Subcutaneous adipose tissue (tissue), 4 donors: ENCODE measurements around the gene LENG8. TPM values are rescaled to one million over a fixed set of nuclear protein-coding genes. Genes with fewer than 3 reads are reported as not detected.

Experiments
- CTCF ChIP-seq: fragments of 450-650 bp; IDR thresholded peaks from one replicate; pipeline ENCODE4 v1.5.1; 2016; ENCODE audit warnings: low read depth, mild to moderate bottlenecking, control low read depth, antibody characterized with exemption, moderate library complexity
- total RNA-seq, 4 donors: library from RNA; depleted of rRNA; stranded (reverse); fragments of >200 nt; gene quantifications; one replicate each; pipeline ENCODE4 v1.1.0, GENCODE V29; 2016

LENG8 gene
- total RNA-seq, 4 donors from 2014 or later: 55.1 to 233 (median 69.4) TPM

- no peak for TF ChIP-seq CTCF
These were observed 22.2 kb downstream of the LENG8 start for GRCh38 chr19:54470991-54471782.

GRCh38 chr19:54473071-54473891 lies 24.3 kb downstream of the LENG8 start, which contains the start of gene CDC42EP5:
CDC42EP5 (minus strand) TSS chr19:54473296; CDS start chr19:54465547, 7,749 bp downstream.
- no peak for TF ChIP-seq CTCF

GRCh38 chr19:54473892-54474372 lies 24.9 kb downstream of the LENG8 start:
- TF ChIP-seq CTCF: no peak

- no peak for TF ChIP-seq CTCF
These were observed 26.7 kb downstream of the LENG8 start for GRCh38 chr19:54475706-54476105.

- no peak for TF ChIP-seq CTCF
These were observed 28.7 kb downstream of the LENG8 start for GRCh38 chr19:54477650-54478049.

- TF ChIP-seq CTCF: no peak
These were observed 29.8 kb downstream of the LENG8 start for GRCh38 chr19:54478677-54479266.

GRCh38 chr19:54480051-54480450 lies 31.1 kb downstream of the LENG8 start:
- no peak for TF ChIP-seq CTCF
